CD14-positive monocyte (primary cell): ENCODE data around the gene APH1B. TPM values are rescaled to one million over a fixed set of nuclear protein-coding genes. Genes with fewer than 3 reads are reported as not detected.
A peak's percentile ranks its signal among the peaks of the same experiment; 100 is the strongest.

Source experiments
- DNase-seq, 3 donors: peaks; one replicate each; pipeline ENCODE4 v3.0.0-alpha.2; 2011 to 2022
- H2AFZ ChIP-seq: 2 replicates; pipeline ENCODE4 v1.6.0; 2012; ENCODE audit warnings: mild to moderate bottlenecking, low read depth, low read length, inconsistent platforms; ENCODE audit not compliant: insufficient read depth, poor library complexity, severe bottlenecking
- H3K27ac ChIP-seq, 2 donors: 1 replicate in 1 of 2; 2 replicates in 1 of 2; pipeline ENCODE4 v1.5.1; 2012 to 2013; ENCODE audit warnings: low read length in 2 of 2, control low read depth in 1 of 2, inconsistent platforms in 1 of 2, low read depth in 1 of 2, mild to moderate bottlenecking in 1 of 2
- H3K27me3 ChIP-seq, 2 donors: one replicate each; pipeline versions ENCODE4 v1.6.0 to v1.6.1; 2011 to 2013; ENCODE audit warnings: low read length in 2 of 2; ENCODE audit not compliant: control insufficient read depth in 2 of 2, insufficient read depth in 2 of 2
- H3K36me3 ChIP-seq, 2 donors: replicated peaks in 1 of 2; 1 replicate in 1 of 2; 2 replicates in 1 of 2; pipeline versions ENCODE4 v1.5.1 to v1.6.1; 2012 to 2013; ENCODE audit warnings: low read length in 2 of 2, control low read depth in 1 of 2, inconsistent platforms in 1 of 2, mild to moderate bottlenecking in 1 of 2; ENCODE audit not compliant: insufficient read depth in 2 of 2, control insufficient read depth in 1 of 2
- H3K4me1 ChIP-seq, 2 donors: 1 replicate in 1 of 2; 2 replicates in 1 of 2; pipeline versions ENCODE4 v1.5.1 to v1.6.1; 2012 to 2013; ENCODE audit warnings: low read length in 2 of 2, control low read depth in 1 of 2, inconsistent platforms in 1 of 2, mild to moderate bottlenecking in 1 of 2, moderate library complexity in 1 of 2; ENCODE audit not compliant: insufficient read depth in 2 of 2, control insufficient read depth in 1 of 2
- H3K4me2 ChIP-seq: replicated peaks from 2 replicates; pipeline ENCODE3; 2012; ENCODE audit warnings: low read length, moderate library complexity, mild to moderate bottlenecking; ENCODE audit not compliant: poor library complexity, severe bottlenecking; ENCODE audit errors: extremely low read depth
- H3K4me3 ChIP-seq, 3 experiments: fragments of 200-600 bp in 1 of 3; sonication (generic) in 1 of 3; replicated peaks in 1 of 3; 1 replicate in 2 of 3; 2 replicates in 1 of 3; pipeline ENCODE4 v1.5.1; 2011 to 2013; ENCODE audit warnings: low read length in 3 of 3, mild to moderate bottlenecking in 3 of 3, control low read depth in 2 of 3, low read depth in 2 of 3, inconsistent platforms in 1 of 3, moderate library complexity in 1 of 3
- H3K79me2 ChIP-seq: 2 replicates; pipeline ENCODE4 v1.6.0; 2012; ENCODE audit warnings: mild to moderate bottlenecking, control low read depth, inconsistent platforms, low read length, moderate library complexity; ENCODE audit not compliant: insufficient read depth
- H3K9ac ChIP-seq: 2 replicates; pipeline ENCODE4 v1.6.0; 2017; ENCODE audit warnings: low read length, mild to moderate bottlenecking; ENCODE audit not compliant: insufficient read depth, poor library complexity, severe bottlenecking
- H3K9me3 ChIP-seq, 2 donors: replicated peaks in 1 of 2; 1 replicate in 1 of 2; 2 replicates in 1 of 2; pipeline versions ENCODE4 v1.5.1 to v1.6.1; 2012 to 2013; ENCODE audit warnings: low read length in 2 of 2, control low read depth in 1 of 2; ENCODE audit not compliant: control insufficient read depth in 1 of 2, insufficient read depth in 1 of 2
- H4K20me1 ChIP-seq: 2 replicates; pipeline ENCODE4 v1.6.0; 2012; ENCODE audit warnings: mild to moderate bottlenecking, low read length, control low read depth, moderate library complexity; ENCODE audit not compliant: insufficient read depth
- H3K27ac Mint-ChIP-seq, 7 donors: one replicate each; pipeline ENCODE4 v1.8.0; 2020; ENCODE audit warnings: mild to moderate bottlenecking in 7 of 7, mixed read lengths in 7 of 7, moderate library complexity in 6 of 7, inconsistent platforms in 2 of 7
- H3K27me3 Mint-ChIP-seq, 3 donors: one replicate each; pipeline ENCODE4 v1.8.0; 2021 to 2022; ENCODE audit warnings: low read depth in 3 of 3, mild to moderate bottlenecking in 3 of 3, mixed read lengths in 3 of 3, moderate library complexity in 3 of 3, inconsistent platforms in 1 of 3
- H3K36me3 Mint-ChIP-seq, 2 donors: one replicate each; pipeline ENCODE4 v1.8.0; 2020; ENCODE audit warnings: mixed read lengths in 2 of 2, inconsistent platforms in 1 of 2, mild to moderate bottlenecking in 1 of 2
- H3K4me1 Mint-ChIP-seq: one replicate; pipeline ENCODE4 v1.8.0; 2020; ENCODE audit warnings: mild to moderate bottlenecking, mixed read lengths
- H3K4me3 Mint-ChIP-seq, 2 donors: one replicate each; pipeline ENCODE4 v1.8.0; 2020; ENCODE audit warnings: mild to moderate bottlenecking in 2 of 2, mixed read lengths in 2 of 2, moderate library complexity in 1 of 2
- H3K9me3 Mint-ChIP-seq, 7 donors: one replicate each; pipeline ENCODE4 v1.8.0; 2020 to 2022; ENCODE audit warnings: mixed read lengths in 7 of 7, mild to moderate bottlenecking in 6 of 7, moderate library complexity in 6 of 7, inconsistent platforms in 2 of 7
- WGBS: methylation state at CpG from one replicate; pipeline ENCODE4 v1.1.5; 2013; ENCODE audit warnings: missing lambda C conversion rate; ENCODE audit not compliant: insufficient coverage; 5-methylcytosine and 5-hydroxymethylcytosine counted together
- intact Hi-C, 2 donors: fragments of 100-400 bp; cut with micrococcal nuclease; formaldehyde crosslinking; loops; one replicate each; pipeline versions ENCODE4 v1.15.0 to v1.15.1; 2023
- polyA plus RNA-seq, 3 donors: library from polyadenylated mRNA; depleted of rRNA in 1 of 3; unstranded in 2 of 3; stranded (reverse) in 1 of 3; fragments of 300-500 nt in 2 of 3; fragments of >200 nt in 1 of 3; fragmentation: Illumina TruSeq in 2 of 3; gene quantifications; 1 replicate in 2 of 3; 2 replicates in 1 of 3; pipeline ENCODE4 v1.2.3, GENCODE V29; 2012 to 2021
- TF ChIP-seq, protein P1 (sequence below): fragments of 200-600 bp; IDR thresholded peaks from one replicate; pipeline ENCODE4 v1.8.0; 2022; ENCODE audit warnings: antibody characterized with exemption, mild to moderate bottlenecking

The APH1B gene
- polyA plus RNA-seq, 3 donors = 13.6 to 57.1 (median 54.8) TPM

- Histone ChIP-seq H3K79me2 (no peaks in the 10 kb centered on the region), H3K9me3 (no peaks in the 10 kb centered on the region), H3K9ac (no peak overlapping the region), H3K36me3 (peaks cover 30 to 63% of the 10 kb centered on the region in 2 donors), H3K4me3 (no peak overlapping the region), H3K4me1 (peaks cover 5 to 7% of the 10 kb centered on the region in 2 donors), H4K20me1 (peaks cover 10% of the 10 kb centered on the region), H3K27me3 (no peaks in the 10 kb centered on the region), H3K4me2 (no peak overlapping the region), H2AFZ (no peak overlapping the region), H3K27ac (no peak overlapping the region)
- intact Hi-C loops = loop anchor here in 1 of 2 donors (10.0 kb wide), 2 partner anchors 103 to 303 kb away; partner anchors contain the start of gene FBXL22
- Mint-ChIP-seq H3K4me1 (peaks cover 28% of the 10 kb centered on the region), H3K27ac (peak overlapping the region in 1 of 7 donors; percentile 61), H3K4me3 (no peak overlapping the region), H3K27me3 (peaks cover 0 to 3% (median 3%) of the 10 kb centered on the region in 3 donors), H3K36me3 (peaks cover 57 to 63% of the 10 kb centered on the region in 2 donors), H3K9me3 (no peaks in the 10 kb centered on the region)
- TF ChIP-seq, protein P1, sequence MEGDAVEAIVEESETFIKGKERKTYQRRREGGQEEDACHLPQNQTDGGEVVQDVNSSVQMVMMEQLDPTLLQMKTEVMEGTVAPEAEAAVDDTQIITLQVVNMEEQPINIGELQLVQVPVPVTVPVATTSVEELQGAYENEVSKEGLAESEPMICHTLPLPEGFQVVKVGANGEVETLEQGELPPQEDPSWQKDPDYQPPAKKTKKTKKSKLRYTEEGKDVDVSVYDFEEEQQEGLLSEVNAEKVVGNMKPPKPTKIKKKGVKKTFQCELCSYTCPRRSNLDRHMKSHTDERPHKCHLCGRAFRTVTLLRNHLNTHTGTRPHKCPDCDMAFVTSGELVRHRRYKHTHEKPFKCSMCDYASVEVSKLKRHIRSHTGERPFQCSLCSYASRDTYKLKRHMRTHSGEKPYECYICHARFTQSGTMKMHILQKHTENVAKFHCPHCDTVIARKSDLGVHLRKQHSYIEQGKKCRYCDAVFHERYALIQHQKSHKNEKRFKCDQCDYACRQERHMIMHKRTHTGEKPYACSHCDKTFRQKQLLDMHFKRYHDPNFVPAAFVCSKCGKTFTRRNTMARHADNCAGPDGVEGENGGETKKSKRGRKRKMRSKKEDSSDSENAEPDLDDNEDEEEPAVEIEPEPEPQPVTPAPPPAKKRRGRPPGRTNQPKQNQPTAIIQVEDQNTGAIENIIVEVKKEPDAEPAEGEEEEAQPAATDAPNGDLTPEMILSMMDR = no peak
- no peak for DNase-seq
Measured at GRCh38 chr15:63291507-63291906, 14.1 kb downstream of the APH1B start.

DNA sequence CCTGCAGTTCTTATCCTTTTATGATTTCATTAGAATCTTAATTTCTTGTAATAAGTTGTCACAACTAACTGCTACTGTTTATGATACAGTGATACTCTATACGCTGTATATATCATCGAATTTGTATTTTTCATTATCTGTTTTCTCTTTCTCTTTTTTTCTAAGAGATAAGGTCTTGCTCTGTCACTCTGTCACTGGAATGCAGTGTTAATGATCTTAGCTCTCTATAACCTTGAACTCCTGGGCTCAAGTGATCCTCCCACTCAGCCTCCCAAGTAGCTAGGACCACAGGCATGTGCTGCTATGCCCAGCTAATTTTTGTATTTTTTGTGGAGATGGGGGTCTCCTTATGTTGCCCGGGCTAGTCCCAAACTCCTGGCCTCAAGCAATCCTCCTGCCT lies 14.8 kb downstream of the APH1B start:
- Histone ChIP-seq H3K36me3 (peaks cover 25 to 63% of the 10 kb centered on the region in 2 donors), H3K79me2 (no peaks in the 10 kb centered on the region), H3K4me3 (no peak overlapping the region), H3K4me1 (peaks cover 5 to 7% of the 10 kb centered on the region in 2 donors), H3K27me3 (no peaks in the 10 kb centered on the region), H3K9me3 (no peaks in the 10 kb centered on the region), H3K4me2 (no peak overlapping the region), H3K27ac (no peak overlapping the region), H2AFZ (no peak overlapping the region), H3K9ac (no peak overlapping the region), H4K20me1 (peaks cover 10% of the 10 kb centered on the region)
- Mint-ChIP-seq H3K27ac (peak overlapping the region in 2 of 7 donors; percentile 21 to 57), H3K36me3 (peaks cover 55 to 62% of the 10 kb centered on the region in 2 donors), H3K27me3 (peaks cover 0 to 3% (median 3%) of the 10 kb centered on the region in 3 donors), H3K4me1 (peaks cover 26% of the 10 kb centered on the region), H3K4me3 (no peak overlapping the region), H3K9me3 (no peaks in the 10 kb centered on the region)
- no CpG with 5 or more reads among the region's 3 CpGs for WGBS
- TF ChIP-seq, protein P1 = no peak
- intact Hi-C loops = loop anchor here in 1 of 2 donors (10.0 kb wide), 2 partner anchors 103 to 303 kb away; partner anchors contain the start of gene FBXL22
- no peak for DNase-seq
